IMR-90 (cell line): ENCODE measurements around the gene ARHGAP18. TPM values are rescaled to one million over a fixed set of nuclear protein-coding genes. Genes with fewer than 3 reads are reported as not detected.
A peak's percentile ranks its signal among the peaks of the same experiment; 100 is the strongest.

Experiments used
- ATAC-seq: fragments of 200-7000 bp; cut with Tn5 transposase; 2 replicates; pipeline ENCODE4 v1.9.1; 2020; ENCODE audit warnings: low read depth, mild to moderate bottlenecking, moderate library complexity
- BruUV-seq: library from RNA; stranded (reverse); fragments of 400-500 nt; replicated peaks from 2 replicates; lab custom pipeline; 2021; lab: Mats Ljungman, UMichigan
- CTCF ChIA-PET: fragments of 300-600 bp; formaldehyde crosslinking; extraction: SDS; loops from one replicate; lab custom pipeline; 2021; ENCODE audit warnings: antibody characterized with exemption; lab: Yijun Ruan, JAX
- POLR2A ChIA-PET: fragments of 300-600 bp; sonication (Branson Sonifier 250); formaldehyde crosslinking; loops from one replicate; lab custom pipeline; 2022; ENCODE audit warnings: antibody characterized with exemption; ENCODE audit not compliant: unreplicated experiment; lab: Charles Lee
- DNase-seq: peaks from one replicate; pipeline ENCODE4 v3.0.0; 2013
- H2AFZ ChIP-seq: replicated peaks from 2 replicates; pipeline ENCODE3; 2013; ENCODE audit warnings: low read length, mild to moderate bottlenecking; ENCODE audit not compliant: poor library complexity
- H2AK5ac ChIP-seq: 2 replicates; pipeline ENCODE4 v1.6.1; 2013; ENCODE audit warnings: low read depth, low read length, inconsistent platforms
- H2AK9ac ChIP-seq: replicated peaks from 2 replicates; pipeline ENCODE3; 2013; ENCODE audit warnings: mild to moderate bottlenecking, low read depth, low read length, moderate library complexity; ENCODE audit not compliant: poor library complexity
- H2BK120ac ChIP-seq: 2 replicates; pipeline ENCODE4 v1.6.1; 2013; ENCODE audit warnings: low read depth, low read length, inconsistent platforms
- H2BK15ac ChIP-seq: 3 replicates; pipeline ENCODE4 v1.6.1; 2013; ENCODE audit warnings: low read depth, low read length, inconsistent platforms
- H2BK20ac ChIP-seq: 2 replicates; pipeline ENCODE4 v1.6.1; 2013; ENCODE audit warnings: low read depth, mild to moderate bottlenecking, inconsistent platforms, low read length, moderate library complexity
- H2BK5ac ChIP-seq: 2 replicates; pipeline ENCODE4 v1.6.1; 2013; ENCODE audit warnings: mild to moderate bottlenecking, low read depth, low read length, inconsistent platforms; ENCODE audit not compliant: poor library complexity, severe bottlenecking
- H3K14ac ChIP-seq: replicated peaks from 2 replicates; pipeline ENCODE4 v1.6.1; 2013; ENCODE audit warnings: low read depth, low read length, inconsistent platforms
- H3K18ac ChIP-seq: 2 replicates; pipeline ENCODE4 v1.6.1; 2013; ENCODE audit warnings: low read depth, low read length, control low read depth
- H3K23ac ChIP-seq: 2 replicates; pipeline ENCODE4 v1.6.1; 2013; ENCODE audit warnings: low read depth, low read length, inconsistent platforms
- H3K27ac ChIP-seq: 2 replicates; pipeline ENCODE4 v1.5.1; 2013; ENCODE audit warnings: mild to moderate bottlenecking, control low read depth, low read length; ENCODE audit not compliant: insufficient read depth
- H3K27me3 ChIP-seq: 2 replicates; pipeline ENCODE4 v1.6.1; 2013; ENCODE audit warnings: low read length; ENCODE audit not compliant: control insufficient read depth, insufficient read depth
- H3K36me3 ChIP-seq: 2 replicates; pipeline ENCODE4 v1.6.1; 2013; ENCODE audit warnings: low read length, mixed read lengths; ENCODE audit not compliant: control insufficient read depth, insufficient read depth
- H3K4ac ChIP-seq: 2 replicates; pipeline ENCODE4 v1.6.1; 2013; ENCODE audit warnings: low read depth, low read length, inconsistent platforms
- H3K4me1 ChIP-seq: 2 replicates; pipeline ENCODE4 v1.6.1; 2013; ENCODE audit warnings: low read length, mixed read lengths; ENCODE audit not compliant: control insufficient read depth, insufficient read depth
- H3K4me2 ChIP-seq: 2 replicates; pipeline ENCODE4 v1.6.1; 2013; ENCODE audit warnings: low read depth, mild to moderate bottlenecking, control low read depth, low read length, moderate library complexity
- H3K4me3 ChIP-seq: 2 replicates; pipeline ENCODE4 v1.5.1; 2013; ENCODE audit warnings: low read depth, mild to moderate bottlenecking, control low read depth, low read length, moderate library complexity; ENCODE audit not compliant: insufficient read depth
- H3K56ac ChIP-seq: 2 replicates; pipeline ENCODE4 v1.6.1; 2013; ENCODE audit warnings: low read length, inconsistent platforms; ENCODE audit not compliant: insufficient read depth; ENCODE audit errors: extremely low read depth
- H3K79me1 ChIP-seq, 2 experiments: 2 replicates each; pipeline ENCODE4 v1.6.1; 2013; ENCODE audit warnings: low read length in 2 of 2, inconsistent platforms in 1 of 2, low read depth in 1 of 2
- H3K9ac ChIP-seq: 2 replicates; pipeline ENCODE4 v1.6.1; 2013; ENCODE audit warnings: low read depth, low read length, control low read depth
- H3K9me1 ChIP-seq: 2 replicates; pipeline ENCODE4 v1.6.1; 2013; ENCODE audit warnings: low read length, inconsistent platforms; ENCODE audit not compliant: insufficient read depth
- H3K9me3 ChIP-seq: 2 replicates; pipeline ENCODE4 v1.6.1; 2013; ENCODE audit warnings: low read length; ENCODE audit not compliant: control insufficient read depth, insufficient read depth
- H4K20me1 ChIP-seq: 2 replicates; pipeline ENCODE4 v1.6.1; 2013; ENCODE audit warnings: low read length, inconsistent platforms; ENCODE audit not compliant: insufficient read depth
- H4K5ac ChIP-seq: 2 replicates; pipeline ENCODE4 v1.6.1; 2013; ENCODE audit warnings: mild to moderate bottlenecking, low read depth, low read length, control low read depth
- H4K8ac ChIP-seq, 2 experiments: 2 replicates each; pipeline ENCODE4 v1.6.1; 2013; ENCODE audit warnings: low read depth in 2 of 2, low read length in 2 of 2, control low read depth in 1 of 2, inconsistent platforms in 1 of 2
- H4K91ac ChIP-seq: 2 replicates; pipeline ENCODE4 v1.6.1; 2013; ENCODE audit warnings: low read depth, low read length, inconsistent platforms; ENCODE audit not compliant: insufficient read depth
- BHLHE40 ChIP-seq: fragments of 150-350 bp; IDR thresholded peaks from 2 replicates; pipeline ENCODE4 v1.6.1; 2016; ENCODE audit warnings: mild to moderate bottlenecking, low read depth, low read length
- CHD1 ChIP-seq: IDR thresholded peaks from 2 replicates; pipeline ENCODE4 v1.6.1; 2012; ENCODE audit warnings: low read depth, low read length, improper control_type of control experiment
- MXI1 ChIP-seq: IDR thresholded peaks from 2 replicates; pipeline ENCODE4 v1.6.1; 2012; ENCODE audit warnings: low read depth, mild to moderate bottlenecking, low read length, moderate library complexity, borderline replicate concordance
- WGBS, 2 experiments: methylation state at CpG; one replicate each; pipeline versions ENCODE4 v1.1.5 to v1.1.7; 2013; ENCODE audit warnings: missing lambda C conversion rate in 2 of 2; ENCODE audit not compliant: insufficient read length in 1 of 2; ENCODE audit errors: extremely low coverage in 2 of 2; 5-methylcytosine and 5-hydroxymethylcytosine counted together
- dilution Hi-C: fragments of 300-500 bp; cut with HindIII; formaldehyde crosslinking; loops from one replicate; pipeline ENCODE4 v1.14.3; 2018; ENCODE audit warnings: low sequenced_read_pairs; ENCODE audit not compliant: unreplicated experiment
- in situ Hi-C: fragments of 300-500 bp; cut with MboI; formaldehyde crosslinking; loops from 3 replicates; pipeline ENCODE4 v1.14.3; 2019; ENCODE audit warnings: low sequenced_read_pairs, inconsistent platforms, mixed read lengths
- intact Hi-C: fragments of 100-400 bp; cut with micrococcal nuclease; formaldehyde crosslinking; loops from 2 replicates; pipeline ENCODE4 v1.10.0; 2022
- polyA plus RNA-seq, 3 experiments: library from polyadenylated mRNA; depleted of rRNA; stranded (reverse); fragments of >200 nt; gene quantifications; 2 replicates each; pipeline ENCODE4 v1.2.3, GENCODE V29; 2012; ENCODE audit warnings: low replicate concordance in 1 of 3
- total RNA-seq: library from RNA; depleted of rRNA; stranded (reverse); fragments of >200 nt; gene quantifications from 2 replicates; pipeline ENCODE4 v1.2.3, GENCODE V29; 2012
- TF ChIP-seq, protein P1 (sequence below): fragments of 150-350 bp; IDR thresholded peaks from 2 replicates; pipeline ENCODE4 v1.6.1; 2017; ENCODE audit warnings: mild to moderate bottlenecking, antibody characterized with exemption, low read length, low read depth

Gene ARHGAP18
- total and polyA plus RNA-seq, 2 of the 4 experiments (the other 2 are of a cell fraction) = 6.2 to 17.0 TPM

DNA sequence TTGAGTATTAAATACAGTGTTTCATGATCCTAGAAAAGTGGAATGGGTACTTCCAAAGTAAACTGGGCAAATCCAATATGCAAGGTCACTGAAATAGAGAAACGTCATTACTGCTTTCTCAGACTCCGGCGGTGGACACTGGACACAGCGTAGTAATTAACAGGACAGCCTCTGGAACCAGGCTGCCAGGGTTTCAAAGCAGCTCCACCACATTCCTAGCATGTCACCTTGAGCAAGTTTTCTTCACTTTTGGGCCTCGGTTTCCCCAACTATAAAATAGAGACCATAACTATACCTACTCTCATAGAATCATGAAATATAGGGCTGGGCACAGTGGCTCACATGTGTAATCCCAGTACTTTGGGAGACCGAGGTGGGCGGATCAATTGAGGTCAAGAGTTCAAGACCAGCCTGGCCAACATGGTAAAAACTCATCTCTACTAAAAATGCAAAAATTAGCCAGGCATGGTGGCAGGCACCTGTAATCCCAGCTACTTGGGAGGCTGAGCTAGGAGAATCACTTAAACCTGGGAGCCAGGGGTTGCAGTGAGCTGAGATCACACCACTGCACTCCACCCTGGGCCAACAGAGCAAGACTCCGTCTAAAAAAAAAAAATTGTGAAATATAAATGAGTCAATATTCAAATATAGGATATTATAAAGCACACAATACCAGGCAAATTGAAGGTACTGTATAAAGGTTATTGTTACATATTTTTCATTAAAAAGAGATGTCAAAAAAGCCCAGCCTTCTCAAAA, 24.9 kb downstream of the ARHGAP18 start (continued):
- TF ChIP-seq, protein P1, sequence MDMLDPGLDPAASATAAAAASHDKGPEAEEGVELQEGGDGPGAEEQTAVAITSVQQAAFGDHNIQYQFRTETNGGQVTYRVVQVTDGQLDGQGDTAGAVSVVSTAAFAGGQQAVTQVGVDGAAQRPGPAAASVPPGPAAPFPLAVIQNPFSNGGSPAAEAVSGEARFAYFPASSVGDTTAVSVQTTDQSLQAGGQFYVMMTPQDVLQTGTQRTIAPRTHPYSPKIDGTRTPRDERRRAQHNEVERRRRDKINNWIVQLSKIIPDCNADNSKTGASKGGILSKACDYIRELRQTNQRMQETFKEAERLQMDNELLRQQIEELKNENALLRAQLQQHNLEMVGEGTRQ = no peak

DNA sequence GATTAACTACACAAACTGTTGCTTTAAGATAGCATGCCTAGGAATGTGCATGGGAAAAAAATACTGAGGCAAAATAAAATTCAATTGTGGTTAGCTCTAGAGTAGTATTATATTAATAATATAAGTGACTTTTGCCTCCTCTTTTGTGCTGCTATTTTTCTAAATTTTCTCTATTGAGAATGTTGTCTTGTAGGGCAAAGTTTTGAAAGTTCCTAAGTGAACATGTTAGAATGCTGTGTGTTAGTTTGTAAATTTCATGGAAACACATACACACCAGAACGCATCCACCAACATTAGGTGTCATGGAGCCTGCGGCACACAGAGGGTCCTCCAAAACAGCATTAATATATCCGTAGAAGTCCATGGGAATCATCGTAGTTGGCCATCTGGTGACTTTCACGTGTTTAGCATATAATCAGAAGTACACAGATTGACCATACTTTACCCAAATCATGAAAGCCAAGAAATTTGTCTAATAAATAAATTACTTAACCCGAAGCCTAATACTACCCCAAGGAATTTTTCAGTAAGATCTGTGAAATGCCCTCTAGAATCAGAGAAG, 25.6 kb downstream of the ARHGAP18 start:
- Histone ChIP-seq H3K27ac (peak overlapping the region; percentile 93), H3K9ac (peak overlapping the region; percentile 39; the same call in 1 of the 2 replicates), H3K36me3 (no peaks in the 10 kb centered on the region), H3K18ac (peak overlapping the region; percentile 97), H3K23ac (peak overlapping the region; percentile 92), H2BK120ac (peak overlapping the region; percentile 94), H2AFZ (no peak overlapping the region), H4K5ac (peak overlapping the region; percentile 92), H3K4me2 (peak overlapping the region; percentile 60; the same call in 1 of the 2 replicates), H3K79me1 (peaks cover 38 to 69% of the 10 kb centered on the region in 2 experiments), H4K91ac (peak overlapping the region; percentile 86), H2AK5ac (peak overlapping the region; percentile 99), H2BK5ac (peak overlapping the region; percentile 95), H2BK15ac (peak overlapping the region; percentile 79; the same call in 2 of the 3 replicates), H4K20me1 (no peaks in the 10 kb centered on the region), H3K14ac (peak overlapping the region; percentile 87), H3K4ac (peak overlapping the region; percentile 92), H2AK9ac (no peak overlapping the region), H3K9me1 (peaks cover 16% of the 10 kb centered on the region), H3K9me3 (no peaks in the 10 kb centered on the region), H2BK20ac (peak overlapping the region; percentile 98), H3K4me1 (peaks cover 27% of the 10 kb centered on the region), H3K56ac (peak overlapping the region; percentile 64), H3K4me3 (no peak overlapping the region), H4K8ac (peak overlapping the region; percentile 49 to 95), H3K27me3 (no peaks in the 10 kb centered on the region)
- POLR2A ChIA-PET = interaction anchor here (1.0 kb wide), 1 partner anchor 12 kb away, joined by 3 read pairs; no protein-coding TSS in a partner anchor
- intact Hi-C loops = no loop called here
- BruUV-seq = no TSS peak
- in situ Hi-C loops = no loop called here
- TF ChIP-seq CHD1 (no peak), MXI1 (no peak), BHLHE40 (no peak)
- ATAC-seq = no peak
- CTCF ChIA-PET = interaction anchor here (0.7 to 1.2 kb wide), 2 partner anchors 38 to 86 kb away, joined by 3 read pairs; no protein-coding TSS in a partner anchor
- no peak for DNase-seq
- dilution Hi-C loops = no loop called here
- 89% methylated on average over 3 of the region's 6 CpGs; no CpG with 5 or more reads in 1 of the 2 experiments for WGBS, 2 experiments
